WTC11 (cell line): ENCODE data around the gene TAMM41. TPM values are rescaled to one million over a fixed set of nuclear protein-coding genes. Genes with fewer than 3 reads are reported as not detected.
A peak's percentile ranks its signal among the peaks of the same experiment; 100 is the strongest.

Experiments used
- ATAC-seq: fragments of 200-7000 bp; cut with Tn5 transposase; 2 replicates; pipeline ENCODE4 v1.10.0; 2021; ENCODE audit warnings: mild to moderate bottlenecking, moderate library complexity
- Bru-seq: library from RNA; stranded (reverse); fragments of 400-500 nt; gene quantifications from one replicate; lab custom pipeline; 2021; lab: Mats Ljungman, UMichigan
- CTCF ChIA-PET: fragments of 300-600 bp; sonication (Branson Sonifier 250); formaldehyde crosslinking; loops from one replicate; lab custom pipeline; 2021; ENCODE audit warnings: antibody characterized with exemption; lab: Charles Lee
- POLR2A ChIA-PET: fragments of 350-600 bp; sonication (Branson Sonifier 250); formaldehyde crosslinking; loops from one replicate; lab custom pipeline; 2021; ENCODE audit warnings: antibody characterized with exemption; lab: Charles Lee
- DNase-seq: peaks from one replicate; pipeline ENCODE4 v3.0.0; 2021; ENCODE audit warnings: low spot score
- H3K27ac Mint-ChIP-seq: 2 replicates; pipeline ENCODE4 v1.8.0; 2021; ENCODE audit warnings: mixed read lengths
- H3K27me3 Mint-ChIP-seq: 2 replicates; pipeline ENCODE4 v1.8.0; 2021; ENCODE audit warnings: low read depth, mild to moderate bottlenecking, moderate library complexity, mixed read lengths
- H3K36me3 Mint-ChIP-seq: 2 replicates; pipeline ENCODE4 v1.8.0; 2021; ENCODE audit warnings: mixed read lengths
- H3K4me1 Mint-ChIP-seq: 2 replicates; pipeline ENCODE4 v1.8.0; 2022; ENCODE audit warnings: mixed read lengths
- H3K4me3 Mint-ChIP-seq: 2 replicates; pipeline ENCODE4 v1.8.0; 2021; ENCODE audit warnings: mild to moderate bottlenecking, moderate library complexity, mixed read lengths
- H3K9me3 Mint-ChIP-seq: 2 replicates; pipeline ENCODE4 v1.8.0; 2021; ENCODE audit warnings: mixed read lengths
- ATF1 ChIP-seq: sonication (generic); formaldehyde crosslinking; IDR thresholded peaks from 2 replicates; pipeline ENCODE4 v1.8.1; 2023; ENCODE audit warnings: mild to moderate bottlenecking, moderate library complexity, missing genetic modification reagents
- CREM ChIP-seq: sonication (generic); formaldehyde crosslinking; IDR thresholded peaks from 2 replicates; pipeline ENCODE4 v1.8.1; 2022; ENCODE audit warnings: mild to moderate bottlenecking, missing genetic modification reagents, moderate library complexity
- ESRRA ChIP-seq: sonication (generic); formaldehyde crosslinking; IDR thresholded peaks from 2 replicates; pipeline ENCODE4 v1.8.1; 2022; ENCODE audit warnings: mild to moderate bottlenecking, missing genetic modification reagents, borderline replicate concordance
- ETV6 ChIP-seq: sonication (generic); formaldehyde crosslinking; IDR thresholded peaks from 2 replicates; pipeline ENCODE4 v1.8.1; 2022; ENCODE audit warnings: mild to moderate bottlenecking, missing genetic modification reagents
- FOXP1 ChIP-seq: sonication (generic); formaldehyde crosslinking; IDR thresholded peaks from 2 replicates; pipeline ENCODE4 v1.8.0; 2022; ENCODE audit warnings: missing genetic modification reagents, mild to moderate bottlenecking, moderate library complexity, borderline replicate concordance
- JAZF1 ChIP-seq: fragments of 250-450 bp; sonication (Bioruptor Pico); IDR thresholded peaks from 2 replicates; pipeline ENCODE4 v1.9.0; 2021; ENCODE audit warnings: moderate library complexity, mild to moderate bottlenecking, inconsistent platforms
- JUN ChIP-seq: sonication (generic); formaldehyde crosslinking; IDR thresholded peaks from 2 replicates; pipeline ENCODE4 v1.8.0; 2023; ENCODE audit warnings: mild to moderate bottlenecking, missing genetic modification reagents
- KAT7 ChIP-seq: sonication (generic); formaldehyde crosslinking; IDR thresholded peaks from 2 replicates; pipeline ENCODE4 v1.8.1; 2023; ENCODE audit warnings: missing genetic modification reagents, mild to moderate bottlenecking, borderline replicate concordance
- MYBL2 ChIP-seq: sonication (generic); formaldehyde crosslinking; IDR thresholded peaks from 2 replicates; pipeline ENCODE4 v1.8.1; 2023; ENCODE audit warnings: mild to moderate bottlenecking, moderate library complexity, missing genetic modification reagents
- NFATC4 ChIP-seq: fragments of 250-450 bp; sonication (Bioruptor Pico); IDR thresholded peaks from 2 replicates; pipeline ENCODE4 v1.9.0; 2021; ENCODE audit warnings: mild to moderate bottlenecking
- NFYB ChIP-seq: sonication (generic); formaldehyde crosslinking; conservative IDR thresholded peaks from 2 replicates; pipeline ENCODE4 v1.8.0; 2022; ENCODE audit warnings: low read depth, missing genetic modification reagents
- SMAD4 ChIP-seq: sonication (generic); formaldehyde crosslinking; IDR thresholded peaks from 2 replicates; pipeline ENCODE4 v1.8.0; 2022; ENCODE audit warnings: mild to moderate bottlenecking, missing genetic modification reagents
- SP1 ChIP-seq: sonication (generic); formaldehyde crosslinking; conservative IDR thresholded peaks from 2 replicates; pipeline ENCODE4 v1.8.1; 2022; ENCODE audit warnings: missing genetic modification reagents
- TEAD1 ChIP-seq: sonication (generic); formaldehyde crosslinking; IDR thresholded peaks from 2 replicates; pipeline ENCODE4 v1.8.0; 2022; ENCODE audit warnings: mild to moderate bottlenecking, missing genetic modification reagents
- ZNF138 ChIP-seq: sonication (generic); formaldehyde crosslinking; conservative IDR thresholded peaks from 2 replicates; pipeline ENCODE4 v1.8.1; 2022; ENCODE audit warnings: mild to moderate bottlenecking, moderate library complexity, missing genetic modification reagents
- long read RNA-seq, 3 experiments: library from RNA in 1 of 3; library from capped mRNA in 1 of 3; library from polyadenylated mRNA in 1 of 3; unstranded in 2 of 3; stranded (forward) in 1 of 3; transcript quantifications; one replicate each; pipeline ENCODE4 v2.0.0, GENCODE V29; 2021
- total RNA-seq: library from RNA; stranded (reverse); gene quantifications from 3 replicates; pipeline ENCODE4 v1.2.3, GENCODE V29; 2021
- TF ChIP-seq, protein P1 (sequence below): sonication (generic); formaldehyde crosslinking; IDR thresholded peaks from 2 replicates; pipeline ENCODE4 v1.8.1; 2022; ENCODE audit warnings: mild to moderate bottlenecking, moderate library complexity, missing genetic modification reagents
- TF ChIP-seq, protein P2 (sequence below): sonication (generic); formaldehyde crosslinking; IDR thresholded peaks from 2 replicates; pipeline ENCODE4 v1.8.0; 2022; ENCODE audit warnings: mild to moderate bottlenecking, missing genetic modification reagents
- TF ChIP-seq, protein P3 (sequence below): sonication (generic); formaldehyde crosslinking; IDR thresholded peaks from 2 replicates; pipeline ENCODE4 v1.8.0; 2022; ENCODE audit warnings: mild to moderate bottlenecking, missing genetic modification reagents
- TF ChIP-seq, protein P4 (sequence below): fragments of 200-600 bp; IDR thresholded peaks from 2 replicates; pipeline ENCODE4 v1.8.0; 2022; ENCODE audit warnings: antibody characterized with exemption
- TF ChIP-seq, protein P5 (sequence below): sonication (generic); formaldehyde crosslinking; IDR thresholded peaks from 2 replicates; pipeline ENCODE4 v1.8.0; 2023; ENCODE audit warnings: missing genetic modification reagents, mild to moderate bottlenecking, borderline replicate concordance
- TF ChIP-seq, protein P6 (sequence below): sonication (generic); formaldehyde crosslinking; IDR thresholded peaks from 2 replicates; pipeline ENCODE4 v1.8.0; 2023; ENCODE audit warnings: missing genetic modification reagents

Gene TAMM41, protein sequence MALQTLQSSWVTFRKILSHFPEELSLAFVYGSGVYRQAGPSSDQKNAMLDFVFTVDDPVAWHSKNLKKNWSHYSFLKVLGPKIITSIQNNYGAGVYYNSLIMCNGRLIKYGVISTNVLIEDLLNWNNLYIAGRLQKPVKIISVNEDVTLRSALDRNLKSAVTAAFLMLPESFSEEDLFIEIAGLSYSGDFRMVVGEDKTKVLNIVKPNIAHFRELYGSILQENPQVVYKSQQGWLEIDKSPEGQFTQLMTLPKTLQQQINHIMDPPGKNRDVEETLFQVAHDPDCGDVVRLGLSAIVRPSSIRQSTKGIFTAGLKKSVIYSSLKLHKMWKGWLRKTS
- 23.0 to 31.3 TPM (median 26.8 TPM) in 3 replicates for total RNA-seq
- Bru-seq, nascent RNA = percentile 81 among the genes with signal in this experiment
- long read RNA-seq, experiment 1, transcript TAMM41-206 (8 exons, 1,213 nt) = major isoform, 32 of 43 reads
- long read RNA-seq, experiment 1, partial matches to known transcripts = 2 of 43 reads
- long read RNA-seq, experiment 1, other reads (novel, unspliced or antisense) = 6 of 43 reads
- long read RNA-seq, experiment 2, transcript TAMM41-206 (8 exons, 1,213 nt) = major isoform, 26 of 38 reads
- long read RNA-seq, experiment 2, partial matches to known transcripts = 4 of 38 reads
- long read RNA-seq, experiment 2, other reads (novel, unspliced or antisense) = 6 of 38 reads
- long read RNA-seq, experiment 3, transcript TAMM41-206 (8 exons, 1,213 nt) = major isoform, 57 of 77 reads
- long read RNA-seq, experiment 3, transcript TAMM41-201 (7 exons, 1,297 nt) = minor isoform, 5 of 77 reads
- long read RNA-seq, experiment 3, partial matches to known transcripts = 0 of 77 reads
- long read RNA-seq, experiment 3, other reads (novel, unspliced or antisense) = 15 of 77 reads

DNA sequence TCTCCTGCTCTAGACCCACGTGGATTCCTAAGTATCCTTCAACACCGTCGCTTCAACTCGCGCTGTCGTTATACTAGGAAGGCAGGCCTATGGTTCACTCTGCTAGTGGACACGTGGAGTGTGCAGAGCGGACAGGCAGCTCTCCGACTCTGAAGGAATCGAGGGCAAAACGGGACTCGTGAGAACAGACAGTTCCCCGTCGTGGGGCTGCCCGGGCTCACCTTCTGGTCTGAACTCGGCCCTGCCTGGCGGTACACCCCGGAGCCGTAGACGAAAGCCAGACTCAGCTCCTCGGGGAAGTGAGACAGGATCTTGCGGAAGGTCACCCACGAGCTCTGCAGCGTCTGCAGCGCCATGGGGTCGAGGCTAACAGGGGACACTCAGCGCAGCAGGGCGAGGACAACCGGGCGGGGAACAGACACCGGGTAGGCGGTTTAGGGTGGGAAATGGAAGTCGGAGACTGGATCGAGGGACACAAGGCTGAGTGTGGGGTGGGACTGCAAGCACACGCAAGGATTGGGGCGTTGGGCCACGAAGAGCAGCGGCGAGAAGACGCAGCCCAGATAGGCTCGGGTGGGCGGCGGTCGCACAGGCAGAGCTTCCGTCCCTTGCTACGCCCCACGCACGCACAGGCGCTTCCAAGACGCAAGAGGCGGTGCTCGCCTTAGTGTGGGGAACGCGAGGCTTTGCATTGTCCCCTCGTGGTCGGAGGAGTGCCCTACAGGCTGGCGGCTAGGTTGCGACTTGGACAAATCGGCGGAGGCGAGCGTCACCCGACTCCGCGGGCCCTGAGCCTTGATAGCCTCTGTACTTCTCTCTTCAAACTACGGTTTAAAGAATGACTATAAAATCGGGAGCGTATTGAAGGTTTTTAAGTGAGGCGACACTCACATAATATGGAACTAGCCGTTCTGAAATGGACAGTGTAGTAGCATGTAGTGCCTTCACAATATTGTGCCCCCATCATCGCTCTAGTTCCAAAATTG lies at the start of gene TAMM41:
Gene TAMM41 (minus strand): TSS at position 605 of the 986 bp plus-strand sequence. CDS start 249 bp downstream, at position 356.
- POLR2A ChIA-PET = interaction anchor here (0.5 kb wide), 1 partner anchor 159 kb away, joined by 4 read pairs; no protein-coding TSS in a partner anchor
- ATAC-seq = peak; percentile 97
- TF ChIP-seq, protein P1, sequence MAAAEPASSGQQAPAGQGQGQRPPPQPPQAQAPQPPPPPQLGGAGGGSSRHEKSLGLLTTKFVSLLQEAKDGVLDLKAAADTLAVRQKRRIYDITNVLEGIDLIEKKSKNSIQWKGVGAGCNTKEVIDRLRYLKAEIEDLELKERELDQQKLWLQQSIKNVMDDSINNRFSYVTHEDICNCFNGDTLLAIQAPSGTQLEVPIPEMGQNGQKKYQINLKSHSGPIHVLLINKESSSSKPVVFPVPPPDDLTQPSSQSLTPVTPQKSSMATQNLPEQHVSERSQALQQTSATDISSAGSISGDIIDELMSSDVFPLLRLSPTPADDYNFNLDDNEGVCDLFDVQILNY (CRISPR knock-in tag) = peak; percentile 72; the same call in 1 of the 2 replicates
- TF ChIP-seq SP1 (CRISPR knock-in tag) = peak; percentile 87
- TF ChIP-seq NFYB (CRISPR knock-in tag) = no peak
- TF ChIP-seq, protein P2, sequence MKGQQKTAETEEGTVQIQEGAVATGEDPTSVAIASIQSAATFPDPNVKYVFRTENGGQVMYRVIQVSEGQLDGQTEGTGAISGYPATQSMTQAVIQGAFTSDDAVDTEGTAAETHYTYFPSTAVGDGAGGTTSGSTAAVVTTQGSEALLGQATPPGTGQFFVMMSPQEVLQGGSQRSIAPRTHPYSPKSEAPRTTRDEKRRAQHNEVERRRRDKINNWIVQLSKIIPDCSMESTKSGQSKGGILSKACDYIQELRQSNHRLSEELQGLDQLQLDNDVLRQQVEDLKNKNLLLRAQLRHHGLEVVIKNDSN (CRISPR knock-in tag) = peak; percentile 37; the same call in 1 of the 2 replicates
- TF ChIP-seq FOXP1 (CRISPR knock-in tag) = peak; percentile 76
- TF ChIP-seq JUN (CRISPR knock-in tag) = 0 out of 2 replicates have a peak, but pooled peaks have one; percentile 16
- TF ChIP-seq, protein P3, sequence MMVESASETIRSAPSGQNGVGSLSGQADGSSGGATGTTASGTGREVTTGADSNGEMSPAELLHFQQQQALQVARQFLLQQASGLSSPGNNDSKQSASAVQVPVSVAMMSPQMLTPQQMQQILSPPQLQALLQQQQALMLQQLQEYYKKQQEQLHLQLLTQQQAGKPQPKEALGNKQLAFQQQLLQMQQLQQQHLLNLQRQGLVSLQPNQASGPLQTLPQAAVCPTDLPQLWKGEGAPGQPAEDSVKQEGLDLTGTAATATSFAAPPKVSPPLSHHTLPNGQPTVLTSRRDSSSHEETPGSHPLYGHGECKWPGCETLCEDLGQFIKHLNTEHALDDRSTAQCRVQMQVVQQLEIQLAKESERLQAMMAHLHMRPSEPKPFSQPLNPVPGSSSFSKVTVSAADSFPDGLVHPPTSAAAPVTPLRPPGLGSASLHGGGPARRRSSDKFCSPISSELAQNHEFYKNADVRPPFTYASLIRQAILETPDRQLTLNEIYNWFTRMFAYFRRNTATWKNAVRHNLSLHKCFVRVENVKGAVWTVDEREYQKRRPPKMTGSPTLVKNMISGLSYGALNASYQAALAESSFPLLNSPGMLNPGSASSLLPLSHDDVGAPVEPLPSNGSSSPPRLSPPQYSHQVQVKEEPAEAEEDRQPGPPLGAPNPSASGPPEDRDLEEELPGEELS (CRISPR knock-in tag) = peak; percentile 65; the same call in 1 of the 2 replicates
- no peak for TF ChIP-seq SMAD4
- peak; percentile 68 for TF ChIP-seq ETV6 (CRISPR knock-in tag)
- TF ChIP-seq ZNF138 (CRISPR knock-in tag) = no peak
- TF ChIP-seq, protein P4, sequence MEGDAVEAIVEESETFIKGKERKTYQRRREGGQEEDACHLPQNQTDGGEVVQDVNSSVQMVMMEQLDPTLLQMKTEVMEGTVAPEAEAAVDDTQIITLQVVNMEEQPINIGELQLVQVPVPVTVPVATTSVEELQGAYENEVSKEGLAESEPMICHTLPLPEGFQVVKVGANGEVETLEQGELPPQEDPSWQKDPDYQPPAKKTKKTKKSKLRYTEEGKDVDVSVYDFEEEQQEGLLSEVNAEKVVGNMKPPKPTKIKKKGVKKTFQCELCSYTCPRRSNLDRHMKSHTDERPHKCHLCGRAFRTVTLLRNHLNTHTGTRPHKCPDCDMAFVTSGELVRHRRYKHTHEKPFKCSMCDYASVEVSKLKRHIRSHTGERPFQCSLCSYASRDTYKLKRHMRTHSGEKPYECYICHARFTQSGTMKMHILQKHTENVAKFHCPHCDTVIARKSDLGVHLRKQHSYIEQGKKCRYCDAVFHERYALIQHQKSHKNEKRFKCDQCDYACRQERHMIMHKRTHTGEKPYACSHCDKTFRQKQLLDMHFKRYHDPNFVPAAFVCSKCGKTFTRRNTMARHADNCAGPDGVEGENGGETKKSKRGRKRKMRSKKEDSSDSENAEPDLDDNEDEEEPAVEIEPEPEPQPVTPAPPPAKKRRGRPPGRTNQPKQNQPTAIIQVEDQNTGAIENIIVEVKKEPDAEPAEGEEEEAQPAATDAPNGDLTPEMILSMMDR = 0 out of 2 replicates have a peak, but pooled peaks have one; percentile 32
- TF ChIP-seq NFATC4 (CRISPR knock-in tag) = no peak
- peak; percentile 51; the same call in 1 of the 2 replicates for TF ChIP-seq TEAD1 (CRISPR knock-in tag)
- 0 out of 2 replicates have a peak, but pooled peaks have one; percentile 72 for TF ChIP-seq ATF1 (CRISPR knock-in tag)
- no peak for TF ChIP-seq JAZF1 (CRISPR knock-in tag)
- TF ChIP-seq, protein P5, sequence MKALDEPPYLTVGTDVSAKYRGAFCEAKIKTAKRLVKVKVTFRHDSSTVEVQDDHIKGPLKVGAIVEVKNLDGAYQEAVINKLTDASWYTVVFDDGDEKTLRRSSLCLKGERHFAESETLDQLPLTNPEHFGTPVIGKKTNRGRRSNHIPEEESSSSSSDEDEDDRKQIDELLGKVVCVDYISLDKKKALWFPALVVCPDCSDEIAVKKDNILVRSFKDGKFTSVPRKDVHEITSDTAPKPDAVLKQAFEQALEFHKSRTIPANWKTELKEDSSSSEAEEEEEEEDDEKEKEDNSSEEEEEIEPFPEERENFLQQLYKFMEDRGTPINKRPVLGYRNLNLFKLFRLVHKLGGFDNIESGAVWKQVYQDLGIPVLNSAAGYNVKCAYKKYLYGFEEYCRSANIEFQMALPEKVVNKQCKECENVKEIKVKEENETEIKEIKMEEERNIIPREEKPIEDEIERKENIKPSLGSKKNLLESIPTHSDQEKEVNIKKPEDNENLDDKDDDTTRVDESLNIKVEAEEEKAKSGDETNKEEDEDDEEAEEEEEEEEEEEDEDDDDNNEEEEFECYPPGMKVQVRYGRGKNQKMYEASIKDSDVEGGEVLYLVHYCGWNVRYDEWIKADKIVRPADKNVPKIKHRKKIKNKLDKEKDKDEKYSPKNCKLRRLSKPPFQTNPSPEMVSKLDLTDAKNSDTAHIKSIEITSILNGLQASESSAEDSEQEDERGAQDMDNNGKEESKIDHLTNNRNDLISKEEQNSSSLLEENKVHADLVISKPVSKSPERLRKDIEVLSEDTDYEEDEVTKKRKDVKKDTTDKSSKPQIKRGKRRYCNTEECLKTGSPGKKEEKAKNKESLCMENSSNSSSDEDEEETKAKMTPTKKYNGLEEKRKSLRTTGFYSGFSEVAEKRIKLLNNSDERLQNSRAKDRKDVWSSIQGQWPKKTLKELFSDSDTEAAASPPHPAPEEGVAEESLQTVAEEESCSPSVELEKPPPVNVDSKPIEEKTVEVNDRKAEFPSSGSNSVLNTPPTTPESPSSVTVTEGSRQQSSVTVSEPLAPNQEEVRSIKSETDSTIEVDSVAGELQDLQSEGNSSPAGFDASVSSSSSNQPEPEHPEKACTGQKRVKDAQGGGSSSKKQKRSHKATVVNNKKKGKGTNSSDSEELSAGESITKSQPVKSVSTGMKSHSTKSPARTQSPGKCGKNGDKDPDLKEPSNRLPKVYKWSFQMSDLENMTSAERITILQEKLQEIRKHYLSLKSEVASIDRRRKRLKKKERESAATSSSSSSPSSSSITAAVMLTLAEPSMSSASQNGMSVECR (CRISPR knock-in tag) = peak; percentile 53; the same call in 1 of the 2 replicates
- 0 out of 2 replicates have a peak, but pooled peaks have one; percentile 62 for TF ChIP-seq MYBL2 (CRISPR knock-in tag)
- TF ChIP-seq ESRRA (CRISPR knock-in tag) = peak; percentile 76; the same call in 1 of the 2 replicates
- peak; percentile 97; the same call in 1 of the 2 replicates for TF ChIP-seq KAT7 (CRISPR knock-in tag)
- TF ChIP-seq CREM (CRISPR knock-in tag) = peak; percentile 85
- TF ChIP-seq, protein P6, sequence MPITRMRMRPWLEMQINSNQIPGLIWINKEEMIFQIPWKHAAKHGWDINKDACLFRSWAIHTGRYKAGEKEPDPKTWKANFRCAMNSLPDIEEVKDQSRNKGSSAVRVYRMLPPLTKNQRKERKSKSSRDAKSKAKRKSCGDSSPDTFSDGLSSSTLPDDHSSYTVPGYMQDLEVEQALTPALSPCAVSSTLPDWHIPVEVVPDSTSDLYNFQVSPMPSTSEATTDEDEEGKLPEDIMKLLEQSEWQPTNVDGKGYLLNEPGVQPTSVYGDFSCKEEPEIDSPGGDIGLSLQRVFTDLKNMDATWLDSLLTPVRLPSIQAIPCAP (CRISPR knock-in tag) = no peak

More for the DNA sequence above, at the start of gene TAMM41:
- Mint-ChIP-seq H3K4me1 (peaks cover 12% of the 10 kb centered on the region), H3K36me3 (peaks cover 19% of the 10 kb centered on the region), H3K4me3 (peak within 1 kb of the TSS; percentile 97), H3K27me3 (peaks cover 22% of the 10 kb centered on the region), H3K9me3 (no peaks in the 10 kb centered on the region), H3K27ac (no peak within 1 kb of the TSS)
- CTCF ChIA-PET = interaction anchor here (0.6 to 1.8 kb wide), 10 partner anchors 9 to 468 kb away, joined by 3 to 9 read pairs (median 3); no protein-coding TSS in a partner anchor
- peak; percentile 84 for DNase-seq
